Uterus (tissue), 2 donors: Measurements from ENCODE around the gene EMILIN2.

Experiments used
- POLR2A ChIP-seq, 2 donors: fragments of 450-650 bp; IDR thresholded peaks; one replicate each; pipeline ENCODE4 v1.6.1; 2016; ENCODE audit warnings: antibody characterized with exemption in 2 of 2, mild to moderate bottlenecking in 1 of 2, moderate library complexity in 1 of 2
- TF ChIP-seq, protein P1 (sequence below), 4 experiments: fragments of 200-600 bp in 2 of 4; fragments of 450-650 bp in 2 of 4; sonication (generic) in 2 of 4; IDR thresholded peaks; one replicate each; pipeline ENCODE4 v1.5.1; 2016 to 2019; ENCODE audit warnings: antibody characterized with exemption in 4 of 4, mild to moderate bottlenecking in 2 of 4, moderate library complexity in 1 of 4

- TF ChIP-seq, protein P1, sequence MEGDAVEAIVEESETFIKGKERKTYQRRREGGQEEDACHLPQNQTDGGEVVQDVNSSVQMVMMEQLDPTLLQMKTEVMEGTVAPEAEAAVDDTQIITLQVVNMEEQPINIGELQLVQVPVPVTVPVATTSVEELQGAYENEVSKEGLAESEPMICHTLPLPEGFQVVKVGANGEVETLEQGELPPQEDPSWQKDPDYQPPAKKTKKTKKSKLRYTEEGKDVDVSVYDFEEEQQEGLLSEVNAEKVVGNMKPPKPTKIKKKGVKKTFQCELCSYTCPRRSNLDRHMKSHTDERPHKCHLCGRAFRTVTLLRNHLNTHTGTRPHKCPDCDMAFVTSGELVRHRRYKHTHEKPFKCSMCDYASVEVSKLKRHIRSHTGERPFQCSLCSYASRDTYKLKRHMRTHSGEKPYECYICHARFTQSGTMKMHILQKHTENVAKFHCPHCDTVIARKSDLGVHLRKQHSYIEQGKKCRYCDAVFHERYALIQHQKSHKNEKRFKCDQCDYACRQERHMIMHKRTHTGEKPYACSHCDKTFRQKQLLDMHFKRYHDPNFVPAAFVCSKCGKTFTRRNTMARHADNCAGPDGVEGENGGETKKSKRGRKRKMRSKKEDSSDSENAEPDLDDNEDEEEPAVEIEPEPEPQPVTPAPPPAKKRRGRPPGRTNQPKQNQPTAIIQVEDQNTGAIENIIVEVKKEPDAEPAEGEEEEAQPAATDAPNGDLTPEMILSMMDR (IDR thresholded peaks at IDR 0.05): no peak
- no peak for TF ChIP-seq POLR2A (IDR thresholded peaks at IDR 0.05)
Measured at GRCh38 chr18:2891526-2892431, 45.0 kb downstream of the EMILIN2 start.
